DOHH2 (cell line): ENCODE data around the gene SPATA24.

Experiments used
- H3F3A ChIP-seq: fragments of 200-600 bp; sonication (generic), shearing (Covaris generic); 2 replicates; pipeline ENCODE4 v1.6.0; 2016; ENCODE audit warnings: antibody characterized with exemption, mild to moderate bottlenecking; ENCODE audit not compliant: control insufficient read depth, insufficient read depth
- H3K27ac ChIP-seq: fragments of 200-600 bp; sonication (generic); 2 replicates; pipeline ENCODE4 v1.5.1; 2014; ENCODE audit warnings: low read depth, mild to moderate bottlenecking, low read length, moderate library complexity
- H3K27me3 ChIP-seq: fragments of 200-600 bp; sonication (generic); 2 replicates; pipeline ENCODE4 v1.6.1; 2014; ENCODE audit warnings: mild to moderate bottlenecking, low read length, mixed read lengths; ENCODE audit not compliant: control insufficient read depth
- H3K36me3 ChIP-seq: fragments of 200-600 bp; sonication (generic); 2 replicates; pipeline ENCODE4 v1.6.1; 2014; ENCODE audit warnings: mild to moderate bottlenecking, low read length, moderate library complexity, mixed read lengths; ENCODE audit not compliant: control insufficient read depth
- H3K4me1 ChIP-seq: fragments of 200-600 bp; sonication (generic); 2 replicates; pipeline ENCODE4 v1.6.1; 2014; ENCODE audit warnings: mild to moderate bottlenecking, low read length, mixed read lengths; ENCODE audit not compliant: control insufficient read depth
- H3K4me2 ChIP-seq: fragments of 200-600 bp; sonication (generic); 2 replicates; pipeline ENCODE4 v1.6.0; 2014; ENCODE audit warnings: mild to moderate bottlenecking, low read length, moderate library complexity
- H3K4me3 ChIP-seq: fragments of 200-600 bp; sonication (generic); 2 replicates; pipeline ENCODE4 v1.5.1; 2014; ENCODE audit warnings: mild to moderate bottlenecking, low read length, mixed read lengths
- H3K79me2 ChIP-seq: fragments of 200-600 bp; sonication (generic); 2 replicates; pipeline ENCODE4 v1.6.1; 2014; ENCODE audit warnings: mild to moderate bottlenecking, low read length, mixed read lengths; ENCODE audit not compliant: control insufficient read depth
- H3K9me2 ChIP-seq: fragments of 200-600 bp; sonication (generic); replicated peaks from 2 replicates; pipeline ENCODE4 v1.6.1; 2014; ENCODE audit warnings: mild to moderate bottlenecking, low read length, mixed read lengths; ENCODE audit not compliant: control insufficient read depth
- H3K9me3 ChIP-seq: fragments of 200-600 bp; sonication (generic); 2 replicates; pipeline ENCODE4 v1.6.1; 2014; ENCODE audit warnings: antibody characterized with exemption, low read length, mixed read lengths; ENCODE audit not compliant: control insufficient read depth, insufficient read depth
- H4K20me1 ChIP-seq: fragments of 200-600 bp; sonication (generic); 2 replicates; pipeline ENCODE4 v1.6.0; 2014; ENCODE audit warnings: low read depth, mild to moderate bottlenecking, antibody characterized with exemption, low read length, moderate library complexity; ENCODE audit not compliant: control insufficient read depth, insufficient read depth
- CTCF ChIP-seq: fragments of 200-600 bp; sonication (generic); IDR thresholded peaks from one replicate; pipeline ENCODE4 v1.5.1; 2014; ENCODE audit warnings: antibody characterized with exemption, mild to moderate bottlenecking, low read depth, low read length; ENCODE audit not compliant: poor library complexity, severe bottlenecking
- EZH2phosphoT487 ChIP-seq: fragments of 200-600 bp; sonication (generic); IDR thresholded peaks from 2 replicates; pipeline ENCODE4 v1.6.1; 2017; ENCODE audit warnings: borderline replicate concordance, mild to moderate bottlenecking, antibody characterized with exemption, low read length, moderate library complexity, mixed read lengths

Gene SPATA24

GRCh38 chr5:139401546-139401945 lies 2.3 kb downstream of the SPATA24 start:
- H3K79me2 ChIP-seq: no peaks in the 10 kb centered on the region

GRCh38 chr5:139399501-139400121 lies 4.3 kb downstream of the SPATA24 start:
- Histone ChIP-seq H3K4me2 (no peak overlapping the region), H4K20me1 (no peaks in the 10 kb centered on the region), H3K36me3 (peaks cover 24% of the 10 kb centered on the region), H3K9me2 (no peaks in the 10 kb centered on the region), H3K9me3 (no peaks in the 10 kb centered on the region), H3K27me3 (no peaks in the 10 kb centered on the region), H3K4me1 (peaks cover 45% of the 10 kb centered on the region), H3K27ac (no peak overlapping the region), H3F3A (peaks cover 10% of the 10 kb centered on the region), H3K4me3 (no peak overlapping the region), H3K79me2 (peaks cover 17% of the 10 kb centered on the region)
- no peak for TF ChIP-seq EZH2phosphoT487
- TF ChIP-seq CTCF: no peak

More at GRCh38 chr5:139401546-139401945, 2.3 kb downstream of the SPATA24 start:
- Histone ChIP-seq H3K9me3 (no peaks in the 10 kb centered on the region), H3K9me2 (no peaks in the 10 kb centered on the region), H3K27ac (no peak overlapping the region), H4K20me1 (no peaks in the 10 kb centered on the region), H3F3A (peaks cover 10% of the 10 kb centered on the region), H3K4me2 (no peak overlapping the region), H3K4me3 (no peak overlapping the region), H3K36me3 (peaks cover 5% of the 10 kb centered on the region), H3K27me3 (no peaks in the 10 kb centered on the region), H3K4me1 (peaks cover 32% of the 10 kb centered on the region)
- TF ChIP-seq CTCF (no peak), EZH2phosphoT487 (no peak)

DNA sequence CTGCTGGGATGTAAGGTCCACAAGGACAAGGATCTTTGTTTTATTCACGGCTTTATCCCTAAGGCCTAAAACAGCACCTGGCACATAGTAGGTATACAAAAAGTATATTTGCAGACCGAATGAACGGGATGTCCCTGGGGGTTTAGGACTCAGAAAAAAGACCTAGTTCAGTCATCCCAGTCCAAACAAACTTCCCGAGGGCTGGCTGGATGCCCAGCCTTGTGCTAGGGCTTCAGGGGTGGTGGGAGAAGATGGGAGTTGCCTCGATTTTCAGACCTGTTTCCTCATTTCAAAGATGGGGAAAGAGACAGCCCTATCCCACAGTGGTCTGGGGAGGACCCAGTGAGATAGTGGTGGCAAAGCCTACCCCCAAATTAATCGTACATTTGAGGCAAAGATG lies 6.0 kb downstream of the SPATA24 start:
- peaks cover 36% of the 10 kb centered on the region for H3K36me3 ChIP-seq
- TF ChIP-seq CTCF (no peak), EZH2phosphoT487 (no peak)
- peaks cover 34% of the 10 kb centered on the region for H3K79me2 ChIP-seq
- peaks cover 5% of the 10 kb centered on the region for H3F3A ChIP-seq
- no peak overlapping the region for H3K27ac ChIP-seq
- peaks cover 43% of the 10 kb centered on the region for H3K4me1 ChIP-seq
- H3K9me2 ChIP-seq: no peaks in the 10 kb centered on the region
- H3K9me3 ChIP-seq: no peaks in the 10 kb centered on the region
- no peak overlapping the region for H3K4me3 ChIP-seq
- H4K20me1 ChIP-seq: no peaks in the 10 kb centered on the region
- H3K27me3 ChIP-seq: no peaks in the 10 kb centered on the region
- H3K4me2 ChIP-seq: no peak overlapping the region
